ENCODE data around the gene ACR.

ACR gene

DNA sequence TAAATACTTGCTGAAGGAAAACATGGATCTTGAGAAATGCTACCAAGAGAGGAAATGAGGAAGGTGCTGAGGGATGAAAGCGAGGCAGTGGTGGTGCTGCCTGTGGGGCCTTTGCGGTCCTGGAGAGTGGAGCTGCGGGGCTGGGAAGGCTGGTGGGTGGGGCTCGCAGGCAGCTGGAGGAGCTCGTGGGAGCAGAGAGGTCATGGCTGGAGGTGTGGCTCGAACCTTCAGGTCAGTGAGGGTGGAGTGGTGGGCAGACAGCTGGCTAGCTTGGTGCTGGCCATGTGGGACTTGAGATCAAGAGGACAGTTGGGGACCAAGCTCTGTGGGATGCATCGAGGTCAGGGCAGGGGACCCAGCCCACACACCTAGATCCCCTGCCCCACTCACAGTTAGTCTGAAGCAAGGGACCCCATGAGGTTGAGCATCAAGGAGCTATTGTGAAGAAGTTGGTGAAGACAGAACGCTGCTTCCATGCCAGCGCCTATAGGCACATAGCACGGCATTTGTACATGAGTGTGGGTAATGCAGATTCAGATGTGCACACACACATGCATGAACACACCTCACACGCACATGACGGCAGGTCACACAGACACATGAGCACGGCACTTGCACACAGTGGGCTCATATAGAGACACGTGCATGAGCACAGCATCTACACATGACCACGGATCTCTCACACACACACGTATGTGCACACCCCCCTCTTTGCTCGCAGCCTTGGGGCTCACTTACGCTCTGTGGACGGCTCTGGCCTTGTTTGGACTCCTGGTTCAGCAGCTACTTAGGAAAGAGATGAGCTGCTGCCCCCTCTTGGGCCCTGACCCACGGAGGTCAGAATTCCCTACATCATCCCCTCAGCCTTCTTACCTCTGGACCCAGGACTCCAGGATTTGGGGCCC is 34.9 kb upstream of the ACR start:
- no peak for DNase-seq

- DNase-seq: no peak
Observed at GRCh38 chr22:50703726-50704509, 34.1 kb upstream of the ACR start.

DNA sequence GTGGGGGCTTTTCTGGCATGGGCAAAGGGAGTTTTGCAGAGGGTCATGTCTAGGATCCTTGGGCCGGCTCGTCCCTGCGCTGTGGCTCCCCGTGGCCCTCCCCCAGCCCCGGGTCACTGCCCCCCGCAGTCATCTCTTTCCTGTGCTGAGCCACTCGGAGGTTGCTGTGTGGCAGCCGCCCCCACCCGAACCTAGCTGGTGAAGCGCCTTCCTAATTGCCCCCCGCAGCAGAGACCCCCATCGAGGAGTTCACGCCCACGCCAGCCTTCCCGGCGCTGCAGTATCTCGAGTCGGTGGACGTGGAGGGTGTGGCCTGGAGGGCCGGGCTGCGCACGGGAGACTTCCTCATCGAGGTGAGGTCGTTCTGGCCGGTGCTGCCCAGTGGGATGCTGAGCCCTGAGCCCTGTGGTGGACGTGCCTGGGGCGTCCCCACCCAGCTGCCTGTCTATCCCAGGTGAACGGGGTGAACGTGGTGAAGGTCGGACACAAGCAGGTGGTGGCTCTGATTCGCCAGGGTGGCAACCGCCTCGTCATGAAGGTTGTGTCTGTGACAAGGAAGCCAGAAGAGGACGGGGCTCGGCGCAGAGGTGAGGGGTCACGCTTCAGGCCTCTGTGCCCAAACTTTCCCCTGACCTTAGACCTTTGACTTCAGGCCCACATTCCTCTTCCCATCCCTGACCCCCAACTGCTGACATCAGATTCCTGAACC is 33.3 kb upstream of the ACR start:
- DNase-seq: no peak

GRCh38 chr22:50705219-50705691 is 32.7 kb upstream of the ACR start:
- no peak for DNase-seq

- no peak for DNase-seq
Observed at GRCh38 chr22:50705851-50706351, 32.1 kb upstream of the ACR start.

DNA sequence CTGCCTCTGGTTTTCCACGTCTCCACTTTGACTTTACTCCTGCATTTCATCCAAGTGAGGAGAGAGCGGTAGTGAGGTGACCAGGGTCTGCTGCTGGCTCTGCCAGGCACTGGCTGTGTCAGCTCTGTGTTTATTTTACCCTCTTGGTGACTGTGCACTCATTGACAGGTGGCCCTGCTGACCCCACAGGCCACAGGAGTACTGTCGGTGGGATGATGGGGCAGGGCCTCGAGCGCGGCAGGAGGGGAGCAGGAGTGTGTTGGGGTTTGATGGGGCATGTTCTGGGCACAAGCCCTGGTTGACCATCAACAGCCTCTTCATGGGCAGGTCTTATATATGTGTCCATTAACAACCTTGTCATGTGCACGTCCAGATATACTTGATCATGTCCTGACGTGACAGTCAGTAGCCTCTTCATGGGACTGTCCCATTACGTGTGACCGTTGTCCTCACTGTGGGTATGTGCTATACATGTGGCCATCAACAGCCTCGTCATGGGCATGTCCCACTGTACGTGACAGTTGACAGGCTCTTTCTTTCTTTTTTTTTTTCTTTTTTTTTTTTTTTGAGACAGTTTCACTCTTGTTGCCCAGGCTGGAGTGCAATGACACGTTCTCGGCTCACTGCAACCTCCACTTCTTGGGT is 31.4 kb upstream of the ACR start:
- DNase-seq: no peak

GRCh38 chr22:50708474-50708873 is 29.5 kb upstream of the ACR start:
- DNase-seq: no peak

DNA sequence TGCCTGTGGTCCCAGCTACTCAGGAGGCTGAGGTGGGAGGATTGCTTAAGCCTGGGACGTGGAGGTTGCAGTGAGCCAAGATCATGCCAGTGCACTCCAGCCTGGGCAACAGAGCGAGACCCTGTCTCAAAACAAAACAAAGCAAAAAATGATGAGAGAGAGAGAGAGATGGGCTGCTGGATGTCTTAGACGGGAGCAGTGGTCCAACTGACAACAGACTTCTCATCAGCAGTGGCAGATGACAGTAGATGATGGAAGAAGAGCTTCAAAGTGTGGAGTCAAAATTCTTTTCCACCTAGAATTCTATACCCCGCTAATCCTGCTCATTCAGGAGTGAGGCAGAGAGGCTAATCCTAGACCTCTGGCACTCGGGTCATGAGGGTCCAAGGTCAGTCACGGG is 29.0 kb upstream of the ACR start:
- DNase-seq: no peak

- DNase-seq: no peak
Observed at GRCh38 chr22:50710221-50710620, 27.8 kb upstream of the ACR start.

DNA sequence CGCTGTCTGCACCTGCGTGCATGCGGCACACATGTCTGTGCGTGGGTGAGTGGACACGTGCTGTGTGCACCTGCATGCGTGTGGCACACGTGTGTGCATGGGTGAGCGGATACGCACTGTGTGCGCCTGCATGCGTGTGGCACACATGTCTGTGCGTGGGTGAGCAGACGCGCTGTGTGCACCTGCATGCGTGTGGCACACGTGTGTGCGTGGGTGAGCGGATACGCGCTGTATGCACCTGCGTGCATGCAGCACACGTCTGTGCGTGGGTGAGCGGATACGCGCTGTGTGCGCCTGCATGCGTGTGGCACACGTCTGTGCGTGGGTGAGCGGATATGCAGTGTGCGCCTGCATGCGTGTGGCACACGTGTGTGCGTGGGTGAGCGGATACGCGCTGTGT is 27.1 kb upstream of the ACR start:
- DNase-seq: no peak

GRCh38 chr22:50711446-50712340 is 26.3 kb upstream of the ACR start:
- DNase-seq: no peak

DNA sequence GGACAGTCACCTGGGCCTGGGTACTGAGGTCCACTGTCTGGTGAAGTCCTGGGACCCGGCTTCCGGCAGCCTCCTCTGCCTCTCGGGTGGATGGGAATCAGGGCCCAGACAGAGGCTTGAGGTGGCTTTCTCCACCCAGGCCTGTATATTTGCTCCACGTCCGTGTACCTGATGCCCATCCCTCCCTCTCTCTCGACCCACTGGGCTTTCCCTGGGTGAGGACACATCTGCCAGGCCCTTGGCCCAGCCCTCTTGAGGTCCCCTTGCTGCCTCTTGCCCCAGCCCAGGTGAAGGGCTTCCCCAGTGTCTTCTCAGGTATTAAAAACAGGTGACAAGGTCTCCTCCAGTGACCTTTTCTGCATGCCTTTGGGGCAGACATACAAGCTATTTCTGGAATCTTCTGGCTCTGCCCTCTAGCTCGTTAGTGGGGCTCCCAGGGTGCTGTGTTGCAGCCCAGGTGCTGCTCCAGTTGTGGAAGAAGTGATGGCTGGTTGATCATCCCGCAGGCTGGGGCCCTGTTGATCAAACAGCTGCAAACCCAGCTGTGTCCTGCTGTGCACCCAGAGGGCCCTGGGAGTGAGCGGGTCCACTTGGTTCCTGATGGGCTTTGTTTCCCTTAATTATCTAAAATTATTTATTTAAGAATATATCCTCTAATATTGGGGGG is 25.5 kb upstream of the ACR start:
- DNase-seq: no peak

- DNase-seq: no peak
Observed at GRCh38 chr22:50713008-50713385, 25.0 kb upstream of the ACR start.

DNA sequence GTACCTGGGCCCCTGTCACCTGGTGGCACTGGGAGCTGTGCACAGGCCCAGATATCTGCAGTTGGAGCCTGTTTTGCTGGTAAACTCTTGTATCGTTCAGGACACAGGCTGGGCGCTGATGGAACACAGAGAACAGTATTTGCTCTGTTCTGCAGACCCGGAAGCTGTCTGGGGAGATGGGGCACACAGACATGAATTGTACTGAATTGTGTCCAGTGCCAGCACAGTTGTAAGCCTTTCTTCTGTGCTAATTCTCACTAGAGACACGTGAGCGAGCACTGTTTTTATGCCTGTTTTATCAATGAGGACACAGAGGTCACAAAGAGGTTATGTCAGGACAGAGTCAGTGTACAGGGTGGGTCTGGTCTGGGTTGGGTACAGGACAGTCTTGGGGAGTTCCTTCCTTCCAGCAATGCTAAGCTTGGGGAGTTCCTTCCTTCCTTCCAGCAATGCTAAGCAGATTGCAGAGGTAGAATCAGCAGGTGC is 24.4 kb upstream of the ACR start:
- DNase-seq: no peak

DNA sequence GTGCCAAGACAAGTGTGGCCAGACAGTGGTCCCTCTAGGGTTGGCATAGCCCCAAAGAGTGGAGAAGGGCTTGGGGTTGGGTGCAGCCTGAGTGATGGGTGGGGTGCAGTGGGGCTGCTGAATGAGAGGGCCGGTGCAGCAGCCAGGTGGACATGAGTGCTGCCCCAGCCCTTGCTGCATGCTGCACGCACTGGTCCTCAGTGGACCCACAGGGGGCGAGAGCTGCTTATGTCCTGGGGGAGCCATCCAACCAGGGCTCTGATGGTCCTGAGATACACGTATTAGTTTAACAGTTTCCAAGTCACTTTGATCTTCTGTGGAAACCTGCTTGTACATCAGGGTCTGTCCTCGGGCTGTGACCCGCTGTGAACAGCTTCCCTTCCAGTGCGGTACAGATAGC is 23.9 kb upstream of the ACR start:
- DNase-seq: no peak

GRCh38 chr22:50714631-50715179 is 23.3 kb upstream of the ACR start:
- no peak for DNase-seq

GRCh38 chr22:50715250-50715649 is 22.8 kb upstream of the ACR start:
- no peak for DNase-seq

- DNase-seq: no peak
Observed at GRCh38 chr22:50715776-50716175, 22.2 kb upstream of the ACR start.

GRCh38 chr22:50716290-50717024 is 21.5 kb upstream of the ACR start:
- DNase-seq: no peak
